Endometrial microvascular endothelial cells (primary cell): ENCODE measurements around the gene PRTFDC1. TPM values are rescaled to one million over a fixed set of nuclear protein-coding genes. Genes with fewer than 3 reads are reported as not detected.

Experiments used
- in situ Hi-C: cut with HindIII; loops from 2 replicates; pipeline ENCODE4 v1.10.0; 2017; ENCODE audit warnings: low sequenced_read_pairs, low pct_unique_long_range_greater_than_20kb; ENCODE audit errors: inconsistent ontology term
- total RNA-seq: library from RNA; depleted of rRNA; stranded (reverse); fragments of >200 nt; gene quantifications from one replicate; pipeline ENCODE4 v1.2.3, GENCODE V29; 2015; ENCODE audit errors: inconsistent ontology term

Gene PRTFDC1
- total RNA-seq, 1 donor from 2014 or later, result 5.9 TPM

DNA sequence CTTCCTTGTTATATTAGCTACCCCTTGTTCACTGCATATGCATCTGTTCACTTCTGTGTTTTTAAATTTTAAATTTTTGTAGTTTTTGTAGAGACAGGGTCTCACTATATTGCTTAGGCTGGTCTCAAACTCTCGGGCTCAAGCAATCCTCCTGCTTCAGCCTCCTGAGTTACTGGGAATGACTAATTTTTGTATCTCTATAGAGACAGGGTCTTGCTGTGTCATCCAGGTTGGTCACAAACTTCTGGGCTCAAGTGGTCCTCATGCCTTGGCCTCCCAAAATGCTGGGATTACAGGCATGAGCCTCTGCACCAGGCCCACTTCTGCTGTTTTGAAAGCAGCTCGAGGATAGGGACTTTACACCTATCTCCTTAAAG is 64.6 kb downstream of the PRTFDC1 start:
- in situ Hi-C loops, result no loop called here

DNA sequence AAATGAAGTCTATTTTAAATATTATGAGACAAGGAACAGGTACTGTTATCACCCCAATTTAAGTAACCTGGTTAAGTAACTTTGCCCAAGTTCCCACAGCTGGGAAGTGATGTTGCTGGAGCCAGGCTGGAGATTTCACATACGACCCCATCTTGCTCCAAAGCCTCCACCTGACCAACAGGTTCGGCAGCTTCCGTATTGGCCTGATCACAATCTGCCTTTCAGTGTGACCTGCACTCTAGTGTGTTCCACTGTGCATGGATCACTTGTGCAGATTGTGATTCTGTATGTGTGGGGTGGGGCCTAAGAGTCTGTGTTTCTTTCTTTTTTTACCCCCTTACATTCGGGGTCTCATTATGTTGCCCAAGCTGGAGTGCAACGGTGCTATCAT is 66.1 kb downstream of the PRTFDC1 start:
- in situ Hi-C loops, result no loop called here

DNA sequence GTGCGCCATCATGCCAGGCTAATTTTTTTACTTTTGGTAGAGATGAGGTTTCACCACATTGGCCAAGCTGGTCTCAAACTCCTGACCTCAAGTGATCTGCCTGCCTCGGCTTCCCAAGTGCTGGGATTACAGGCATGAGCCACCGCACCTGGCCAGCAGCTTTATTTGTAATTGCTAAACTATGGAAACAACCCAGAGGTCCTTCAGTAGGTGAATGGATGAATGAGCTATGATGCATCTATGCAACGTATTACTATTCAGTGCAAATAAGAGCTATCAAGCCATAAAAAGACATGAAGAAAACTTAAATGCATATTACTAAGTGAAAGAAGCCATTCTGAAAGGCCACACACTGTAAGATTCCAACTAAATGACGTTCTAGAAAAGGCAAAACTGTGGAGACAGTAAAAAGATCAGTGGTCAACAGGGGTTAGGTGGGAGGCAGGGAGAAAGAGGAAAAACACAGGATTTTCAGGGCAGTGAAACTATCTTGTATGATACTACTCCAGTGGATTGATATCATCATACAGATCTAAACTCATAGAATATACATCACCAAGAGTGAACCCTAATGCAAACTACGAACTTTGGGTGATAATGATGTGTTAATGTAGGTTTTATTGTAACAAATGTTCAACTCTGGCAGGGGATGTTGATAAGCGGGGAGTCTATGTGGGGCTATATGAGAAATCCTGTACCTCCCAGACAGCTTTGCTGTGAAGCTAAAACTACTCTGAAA is 66.7 kb downstream of the PRTFDC1 start:
- in situ Hi-C loops, result no loop called here

DNA sequence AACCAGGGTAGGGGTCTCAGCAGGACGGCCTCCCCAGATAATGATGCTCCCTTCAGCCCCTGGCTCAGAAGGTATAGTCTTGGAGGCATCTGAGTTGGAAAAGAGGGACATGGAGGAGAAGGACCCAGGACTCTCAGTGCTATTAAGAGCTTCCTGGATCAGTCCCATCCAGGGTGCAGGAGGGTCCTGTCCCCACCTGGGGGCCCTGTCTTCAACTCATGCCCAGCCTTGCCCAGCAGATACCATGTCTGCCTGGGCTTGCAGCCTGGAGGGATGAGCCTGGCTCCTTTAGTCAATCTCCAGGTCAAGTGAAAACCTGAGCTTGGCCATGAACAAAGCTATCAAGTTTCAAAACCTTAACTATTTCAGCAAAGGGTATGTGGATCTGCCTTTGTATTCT is 67.6 kb downstream of the PRTFDC1 start:
- in situ Hi-C loops, result no loop called here

DNA sequence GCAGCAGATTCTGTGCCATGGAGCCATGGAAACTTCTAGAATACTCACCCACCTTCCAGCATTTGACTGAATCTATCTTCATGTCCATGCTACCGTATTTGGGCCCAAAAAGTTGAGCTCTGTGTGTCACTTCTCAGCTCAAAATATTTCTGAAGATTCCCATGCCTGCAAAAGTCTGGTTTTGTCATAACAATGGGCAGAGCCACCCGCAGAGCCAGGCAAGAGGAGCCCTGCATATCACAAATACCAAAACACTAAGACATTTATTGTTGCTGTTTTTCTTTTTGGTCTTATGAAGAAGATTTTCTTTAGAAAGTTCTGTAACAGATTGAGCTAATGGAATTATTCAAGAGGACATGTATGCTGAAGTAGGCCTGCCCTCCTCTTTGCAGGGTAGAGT is 68.1 kb downstream of the PRTFDC1 start:
- in situ Hi-C loops, result no loop called here

DNA sequence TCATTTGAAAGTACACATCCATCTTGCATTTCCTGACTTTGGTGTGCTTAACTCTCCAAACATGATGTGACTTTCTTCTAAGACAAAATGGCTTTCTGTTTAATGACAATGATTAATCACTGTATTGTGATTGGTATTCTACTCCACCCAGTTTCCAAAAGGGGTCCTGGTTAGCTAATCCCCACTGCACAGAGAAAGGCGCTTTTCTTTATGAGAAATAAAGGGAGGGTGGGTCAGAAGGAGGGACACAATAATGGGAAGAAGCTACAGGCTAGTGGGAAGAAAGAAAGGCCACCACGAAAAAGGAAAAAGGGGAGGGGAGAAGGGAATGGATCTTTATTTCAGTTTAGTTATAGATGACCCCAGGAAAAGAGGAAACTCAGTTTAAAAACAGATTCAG is 69.2 kb downstream of the PRTFDC1 start:
- in situ Hi-C loops, result no loop called here

DNA sequence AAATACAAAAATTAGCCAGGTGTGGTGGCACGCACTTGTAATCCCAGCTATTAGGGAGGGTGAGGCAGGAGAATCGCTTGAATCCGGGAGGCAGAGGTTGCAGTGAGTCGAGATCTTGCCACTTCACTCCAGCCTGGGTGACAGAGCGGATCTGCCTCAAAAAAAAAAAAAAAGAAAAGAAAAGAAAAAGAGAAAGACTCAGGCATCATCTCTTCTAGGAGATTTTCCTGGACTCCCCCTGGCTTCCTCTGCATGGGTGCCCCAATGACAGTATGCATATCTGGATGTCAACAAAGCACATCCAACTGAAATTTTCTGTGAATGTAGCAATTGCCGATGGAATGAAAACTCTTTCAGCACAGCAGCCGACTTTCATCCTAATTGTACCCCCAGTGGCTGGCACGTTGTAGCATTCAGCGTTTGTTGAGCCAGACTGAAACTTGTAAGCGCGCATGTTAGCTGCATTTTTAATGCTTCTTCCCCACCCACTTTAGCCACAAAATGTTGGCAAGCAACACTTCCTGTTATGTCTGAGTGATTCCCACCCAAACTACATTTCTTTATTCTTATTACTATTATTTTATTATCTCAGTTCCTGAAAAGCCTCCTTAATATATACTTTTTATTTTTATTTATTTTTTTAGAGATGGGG is 70.2 kb downstream of the PRTFDC1 start:
- in situ Hi-C loops, result no loop called here

DNA sequence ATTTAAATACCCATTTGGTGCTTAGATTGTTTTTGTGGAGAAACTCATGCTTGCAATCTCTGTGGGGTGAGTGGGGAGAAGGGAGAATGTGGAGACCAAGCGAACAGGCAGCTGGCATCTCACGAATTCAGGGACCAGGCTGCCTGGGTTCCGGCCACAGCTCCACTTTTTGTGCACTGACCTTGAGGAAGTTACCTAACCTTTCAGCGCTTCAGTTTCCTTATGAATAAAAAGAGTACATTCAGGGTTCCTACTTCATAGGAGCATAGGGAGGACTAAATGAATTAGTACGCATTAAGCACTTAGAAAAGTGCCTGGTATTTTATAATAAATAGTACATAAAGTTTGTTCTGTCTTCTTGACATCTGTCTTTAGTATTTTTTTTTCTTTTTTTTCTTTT is 72.5 kb downstream of the PRTFDC1 start:
- in situ Hi-C loops, result no loop called here

DNA sequence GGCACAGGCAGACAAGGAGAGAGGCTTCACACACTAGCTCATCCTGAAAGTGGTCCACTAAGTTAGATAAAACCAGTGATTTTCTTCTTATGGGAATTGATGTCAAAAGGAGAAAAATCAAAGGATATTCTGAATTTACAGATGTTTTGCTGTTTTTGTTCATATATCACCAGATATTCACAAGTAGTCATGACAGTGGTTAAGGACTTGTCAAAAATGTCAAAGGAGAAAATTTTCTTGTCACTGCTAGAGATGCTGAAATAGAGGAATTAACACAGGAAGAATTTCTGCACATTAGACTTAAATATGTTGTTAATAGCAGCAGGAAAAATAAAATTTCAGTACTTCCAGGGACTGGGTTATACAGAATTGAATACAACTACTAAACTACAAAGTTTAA is 78.3 kb downstream of the PRTFDC1 start:
- in situ Hi-C loops, result no loop called here

DNA sequence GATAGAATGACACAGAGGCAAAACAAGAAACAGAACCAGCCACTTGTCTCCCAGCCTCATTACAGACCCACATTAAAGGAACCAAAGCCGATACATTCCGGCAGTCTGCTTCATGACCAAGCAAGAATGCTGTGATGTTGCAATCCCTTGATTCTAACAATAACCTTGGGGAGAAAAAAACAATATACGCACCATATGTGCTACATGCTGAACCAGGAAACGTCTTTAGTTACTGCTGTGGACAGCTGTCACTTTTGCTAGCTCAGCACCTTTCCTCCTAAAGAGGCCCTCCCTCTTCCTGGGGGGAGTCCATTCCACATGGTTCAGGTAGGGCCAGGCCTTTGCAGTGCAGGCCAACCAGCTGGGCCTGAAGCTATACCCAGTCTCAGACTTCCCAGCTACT is 79.1 kb downstream of the PRTFDC1 start:
- in situ Hi-C loops, result no loop called here

DNA sequence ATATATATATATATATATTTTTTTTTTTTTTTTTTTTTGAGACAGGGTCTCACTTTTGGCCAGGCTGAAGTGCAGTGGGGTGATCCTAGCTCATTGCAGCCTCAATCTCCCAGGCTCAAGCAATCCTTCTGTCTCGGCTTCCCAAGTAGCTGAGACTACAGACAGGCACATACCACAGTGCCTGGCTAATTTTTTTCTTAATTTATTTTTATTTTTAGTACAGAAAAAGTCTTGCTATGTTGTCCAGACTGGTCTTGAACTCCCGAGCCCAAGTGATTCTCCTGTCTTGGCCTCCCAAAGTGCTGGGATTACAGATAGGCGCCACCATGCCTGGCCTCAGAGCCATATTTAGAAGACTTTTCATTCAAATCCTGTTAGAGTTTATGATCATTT is 79.6 kb downstream of the PRTFDC1 start:
- in situ Hi-C loops, result no loop called here

DNA sequence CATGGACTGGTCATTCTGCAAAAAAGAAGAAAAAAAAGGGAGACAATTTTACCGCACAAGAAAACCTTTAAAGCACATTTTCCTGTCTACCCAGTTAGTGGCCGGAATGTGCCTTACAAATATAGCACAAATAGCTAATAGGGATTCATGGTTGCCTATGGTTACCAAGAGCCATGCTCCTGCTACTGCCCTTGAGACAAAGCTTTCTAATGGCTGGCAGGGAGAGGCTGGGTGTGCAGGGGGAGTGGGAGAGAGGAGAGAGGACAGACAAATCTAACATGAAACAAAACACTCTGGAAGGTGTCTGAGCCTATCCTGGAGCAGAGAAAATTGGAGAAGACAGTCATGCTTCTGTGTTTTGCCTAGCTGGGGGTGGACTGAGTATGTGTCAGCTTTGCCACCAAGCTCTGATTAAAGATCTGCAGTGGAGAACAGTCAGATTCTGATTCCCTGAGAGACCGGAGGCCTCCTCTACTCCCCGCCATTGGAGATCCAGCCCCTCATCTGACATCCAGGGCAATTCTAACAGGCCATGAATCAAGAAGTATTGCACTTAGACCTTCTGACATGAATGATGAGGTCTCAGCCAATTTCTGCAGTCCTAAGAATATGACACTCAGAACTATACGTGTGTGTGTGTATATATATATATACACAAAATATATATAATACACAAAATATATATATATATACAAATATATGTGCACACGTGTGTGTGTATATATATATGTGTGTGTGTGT is 80.2 kb downstream of the PRTFDC1 start:
- in situ Hi-C loops, result no loop called here

DNA sequence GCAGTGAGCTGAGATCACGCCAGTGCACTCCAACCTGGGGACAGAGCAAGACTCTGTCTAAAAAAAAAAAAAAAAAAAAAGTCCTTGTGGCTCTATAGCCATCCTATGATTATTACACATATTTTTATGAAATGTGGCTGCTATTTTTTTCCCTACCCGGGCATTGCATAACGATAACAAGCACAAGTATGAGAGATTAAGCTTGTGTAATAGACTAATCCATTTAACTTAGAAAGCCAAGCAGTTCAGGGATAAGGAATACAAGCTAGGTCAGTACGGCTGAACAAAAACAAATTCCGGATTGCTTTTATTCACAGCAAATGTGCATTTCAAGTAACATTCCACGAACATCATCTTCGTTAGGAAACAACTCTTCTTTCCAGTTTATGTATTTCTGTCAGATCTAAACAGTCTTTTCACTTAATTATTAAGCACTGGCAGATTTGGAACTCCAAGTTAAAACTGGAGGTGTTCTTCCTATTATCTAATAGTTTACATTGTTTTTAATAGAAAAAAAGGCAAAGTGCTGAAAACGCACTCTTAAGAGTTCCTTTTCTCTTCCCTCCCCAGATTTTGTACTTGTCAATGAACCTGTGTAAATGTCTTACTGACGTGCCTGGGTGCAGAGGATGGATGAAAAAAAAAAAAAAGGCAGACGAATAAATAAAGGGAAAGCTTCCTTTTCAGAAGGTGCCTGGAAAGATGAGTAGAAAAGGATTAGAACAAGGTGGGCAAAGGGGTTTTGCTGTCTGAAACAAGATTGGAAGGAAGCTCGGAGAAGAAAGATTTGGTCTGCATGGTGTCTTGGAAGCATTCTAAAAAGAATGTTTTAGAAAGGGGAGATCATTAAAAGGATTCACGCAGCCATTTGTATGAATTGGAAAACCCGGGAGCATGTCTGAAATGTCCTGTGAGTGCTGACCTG is 81.1 kb downstream of the PRTFDC1 start:
- in situ Hi-C loops, result no loop called here

DNA sequence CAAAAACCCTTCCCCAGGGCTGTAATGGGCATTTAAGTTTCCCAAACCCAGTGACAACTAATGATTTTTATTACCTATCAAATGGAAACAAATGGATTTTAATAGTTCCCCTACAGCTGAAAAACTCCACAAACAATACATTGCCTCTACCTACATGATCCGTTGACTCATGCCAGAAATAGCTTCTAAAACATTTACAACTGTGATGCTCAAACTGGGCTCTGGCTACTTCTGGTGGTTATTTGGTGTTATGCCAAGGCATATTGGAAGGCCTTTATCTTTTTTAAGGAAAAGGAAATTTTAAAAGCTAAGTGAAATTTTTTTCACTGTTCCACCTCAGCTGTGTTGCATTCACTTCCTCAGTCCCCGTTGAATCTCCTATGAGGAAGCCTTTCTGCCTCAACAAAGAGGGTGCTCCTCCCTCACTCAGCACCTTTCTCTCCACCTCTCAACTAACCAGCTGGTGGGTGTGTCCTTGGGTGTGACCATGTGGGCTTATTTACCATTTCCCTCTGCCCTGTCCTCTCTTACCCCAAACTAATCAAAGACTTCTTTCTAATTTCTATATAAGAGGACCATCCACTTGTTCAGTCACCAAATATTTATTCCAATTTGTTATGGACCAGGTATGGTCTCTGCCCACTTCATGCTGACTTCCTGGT is 82.9 kb downstream of the PRTFDC1 start:
- in situ Hi-C loops, result no loop called here

DNA sequence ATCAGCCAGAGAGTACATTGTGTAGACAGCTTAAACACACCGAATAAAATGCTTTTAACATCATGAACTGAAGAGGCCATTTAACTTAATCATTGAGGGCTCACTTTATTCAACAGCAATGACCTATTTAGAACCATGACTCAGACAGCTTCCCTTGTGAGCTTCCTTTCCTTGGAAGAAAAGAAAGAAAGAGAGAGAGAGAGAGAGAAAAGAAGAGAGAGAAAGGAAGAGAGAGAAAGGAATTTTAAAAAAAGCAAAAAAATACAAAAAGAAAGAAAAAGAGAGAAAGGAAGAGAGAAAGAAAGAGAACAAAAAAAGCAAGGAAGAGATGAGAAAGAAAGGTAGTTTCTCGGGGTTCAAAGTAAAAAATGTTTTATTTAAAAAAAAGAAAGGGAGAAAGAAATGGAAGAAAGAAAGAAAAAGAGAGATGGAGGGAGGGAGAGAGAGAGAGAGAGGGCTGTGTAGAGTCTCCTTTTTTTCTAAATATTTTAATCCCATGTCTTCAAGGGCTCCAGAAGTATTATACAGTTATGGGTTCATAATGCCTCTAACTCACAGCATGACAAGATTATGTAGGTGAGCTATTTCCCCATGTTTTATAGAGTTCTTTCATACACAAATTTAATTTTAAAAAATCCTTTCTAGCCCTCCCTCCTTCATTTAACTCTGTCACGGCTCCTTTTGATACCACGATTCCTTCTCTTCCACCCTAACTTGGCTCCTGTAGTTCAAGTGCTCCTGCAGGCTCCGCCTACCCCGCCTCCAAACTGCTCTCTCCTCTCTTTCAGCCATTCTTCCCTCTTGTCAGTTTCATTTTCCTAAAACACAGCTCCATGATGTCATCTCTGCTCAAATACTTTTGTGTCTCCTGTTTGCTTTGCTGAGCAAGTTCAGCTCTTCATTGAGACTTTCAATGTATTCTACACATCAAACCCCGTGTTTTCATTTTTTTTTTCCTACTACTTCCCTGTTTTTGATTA is 85.5 kb downstream of the PRTFDC1 start:
- in situ Hi-C loops, result no loop called here

DNA sequence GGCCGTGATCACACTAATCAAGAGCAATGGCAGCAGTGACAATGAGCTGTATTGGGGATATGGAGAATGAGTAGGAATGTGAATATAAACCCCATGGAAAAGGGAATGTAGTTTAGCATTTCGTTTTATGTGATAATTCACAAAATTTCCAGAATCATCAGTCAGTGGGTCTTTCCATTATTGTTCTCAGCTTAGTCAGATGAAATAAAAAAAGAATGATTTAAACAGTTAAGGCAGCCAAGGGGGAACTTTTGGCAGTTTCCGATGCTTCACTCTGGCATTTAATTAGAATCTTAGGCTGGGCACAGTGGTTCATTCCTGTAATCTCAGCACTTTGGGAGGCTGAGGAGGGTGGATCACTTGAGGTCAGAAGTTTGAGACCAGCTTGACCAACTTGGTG is 86.6 kb downstream of the PRTFDC1 start:
- in situ Hi-C loops, result no loop called here

DNA sequence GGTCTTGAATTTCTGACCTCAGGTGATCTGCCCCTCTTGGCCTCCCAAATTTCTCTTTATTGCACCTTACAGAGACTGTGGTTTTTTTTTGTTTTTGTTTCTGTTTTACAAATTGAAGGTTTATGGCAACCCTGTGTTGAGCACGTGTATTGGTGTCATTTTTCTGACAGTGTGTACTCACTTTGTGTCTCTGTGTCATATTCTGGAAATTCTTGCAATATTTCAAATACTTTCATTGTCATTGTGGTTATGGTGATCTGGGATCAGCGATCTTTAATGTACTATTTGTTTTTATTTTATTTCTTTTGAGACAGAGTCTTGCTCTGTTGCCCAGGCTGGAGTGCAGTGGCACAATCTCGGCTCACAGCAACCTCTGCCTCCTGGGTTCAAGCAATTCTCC is 89.8 kb downstream of the PRTFDC1 start:
- in situ Hi-C loops, result no loop called here
